AG10803 (cell line): Measurements from ENCODE around the gene CBR1.

Experiments
- DNase-seq: peaks from one replicate; pipeline ENCODE4 v3.0.0; 2010; ENCODE audit warnings: low read depth
- H3K4me3 ChIP-seq: 2 replicates; pipeline ENCODE4 v1.5.1; 2011; ENCODE audit warnings: mild to moderate bottlenecking, low read length, control low read depth
- CTCF ChIP-seq: conservative IDR thresholded peaks from 2 replicates; pipeline ENCODE4 v1.5.1; 2011; ENCODE audit warnings: mild to moderate bottlenecking, low read length, control low read depth, inconsistent platforms

The CBR1 gene

GRCh38 chr21:36069713-36070583 lies at the start of gene CBR1:
Gene CBR1, plus strand, starts transcription at chr21:36070024. Its CDS starts 92 bp downstream, at chr21:36070116.
- TF ChIP-seq CTCF, result no peak
- DNase-seq, result peak; percentile 95
- peak within 1 kb of the TSS; percentile 95 for H3K4me3 ChIP-seq

- DNase-seq, result no peak
- H3K4me3 ChIP-seq, result no peak overlapping the region
- TF ChIP-seq CTCF, result no peak
Observed at GRCh38 chr21:36021251-36021837, 48.5 kb upstream of the CBR1 start.

GRCh38 chr21:36022427-36023091 lies 47.3 kb upstream of the CBR1 start:
- peak; percentile 19 for DNase-seq
- no peak for TF ChIP-seq CTCF
- no peak overlapping the region for H3K4me3 ChIP-seq

GRCh38 chr21:36023092-36023480 lies 46.7 kb upstream of the CBR1 start:
- peak; percentile 12 for DNase-seq
- no peak for TF ChIP-seq CTCF

GRCh38 chr21:36024782-36025181 lies 45.0 kb upstream of the CBR1 start:
- DNase-seq, result no peak

More at GRCh38 chr21:36023092-36023480, 46.7 kb upstream of the CBR1 start:
- no peak overlapping the region for H3K4me3 ChIP-seq

GRCh38 chr21:36027347-36027746 lies 42.5 kb upstream of the CBR1 start:
- no peak for TF ChIP-seq CTCF
- peak; percentile 20 for DNase-seq
- no peak overlapping the region for H3K4me3 ChIP-seq

More at GRCh38 chr21:36024782-36025181, 45.0 kb upstream of the CBR1 start:
- no peak for TF ChIP-seq CTCF
- no peak overlapping the region for H3K4me3 ChIP-seq
